A673 (cell line): ENCODE data around the gene NRP2.

ENCODE experiments used
- CTCF ChIP-seq: fragments of 300-800, 200-600 bp; sonication (generic); conservative IDR thresholded peaks from 2 replicates; pipeline ENCODE4 v1.5.1; 2017; ENCODE audit warnings: low read depth, mild to moderate bottlenecking, antibody characterized with exemption, low read length, moderate library complexity, mixed read lengths
- EZH2 ChIP-seq: fragments of 200-600 bp; sonication (generic); IDR thresholded peaks from 2 replicates; pipeline ENCODE4 v1.6.1; 2017; ENCODE audit warnings: borderline replicate concordance, low read depth, mild to moderate bottlenecking, mixed read lengths, antibody characterized with exemption, low read length; ENCODE audit not compliant: poor library complexity, severe bottlenecking

DNA sequence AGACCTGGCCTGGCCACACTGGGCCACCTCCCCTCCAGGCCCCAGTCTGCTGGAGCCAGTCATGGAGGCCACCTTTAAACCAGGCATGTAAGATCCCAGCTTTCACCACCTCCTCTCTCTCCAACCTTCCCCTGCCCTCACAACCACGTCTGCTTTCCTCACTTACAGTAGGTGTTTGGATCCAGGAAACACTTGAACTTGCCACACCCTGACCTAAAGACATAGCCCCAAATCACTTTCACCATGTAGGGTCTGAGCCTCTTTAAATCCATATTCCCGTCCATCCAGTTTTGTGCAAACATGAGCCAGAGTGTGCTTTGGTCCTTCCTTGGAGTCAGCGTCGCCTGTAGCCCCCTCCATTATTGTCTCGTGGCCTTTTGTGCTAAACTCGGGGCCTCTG, 66.8 kb downstream of the NRP2 start:
- TF ChIP-seq CTCF (no peak), EZH2 (no peak)
